Uterus (tissue), 4 donors: ENCODE data around the gene FGF19. TPM values are rescaled to one million over a fixed set of nuclear protein-coding genes. Genes with fewer than 3 reads are reported as not detected.

Experiments used
- DNase-seq, 2 donors: peaks; one replicate each; pipeline ENCODE4 v3.0.0-alpha.2; 2019 to 2020
- H3K27ac ChIP-seq, 2 donors: fragments of 200-600 bp; sonication (generic); 1 replicate in 1 of 2; 2 replicates in 1 of 2; pipeline ENCODE4 v1.5.1; 2016 to 2018
- H3K27me3 ChIP-seq, 2 donors: fragments of 200-600 bp; sonication (generic); one replicate each; pipeline ENCODE4 v1.5.1; 2018 to 2019; ENCODE audit warnings: control low read depth in 1 of 2
- H3K36me3 ChIP-seq, 2 donors: fragments of 200-600 bp; sonication (generic); one replicate each; pipeline ENCODE4 v1.5.1; 2019; ENCODE audit warnings: control low read depth in 1 of 2
- H3K4me1 ChIP-seq, 2 donors: fragments of 200-600 bp; sonication (generic); one replicate each; pipeline ENCODE4 v1.5.1; 2018 to 2019; ENCODE audit warnings: control low read depth in 1 of 2
- H3K4me3 ChIP-seq, 2 donors: fragments of 200-600 bp; sonication (generic); 1 replicate in 1 of 2; 2 replicates in 1 of 2; pipeline ENCODE4 v1.5.1; 2018 to 2019; ENCODE audit warnings: mild to moderate bottlenecking in 1 of 2
- H3K9me3 ChIP-seq, 2 donors: fragments of 200-600 bp; sonication (generic); one replicate each; pipeline ENCODE4 v1.5.1; 2019; ENCODE audit warnings: control low read depth in 1 of 2
- POLR2A ChIP-seq, 2 donors: fragments of 450-650 bp; IDR thresholded peaks; one replicate each; pipeline ENCODE4 v1.6.1; 2016; ENCODE audit warnings: antibody characterized with exemption in 2 of 2, mild to moderate bottlenecking in 1 of 2, moderate library complexity in 1 of 2
- intact Hi-C: fragments of 100-400 bp; cut with DNase I; formaldehyde crosslinking; loops from one replicate; pipeline ENCODE4 v1.15.1; 2023; ENCODE audit warnings: low total_unique reads
- total RNA-seq, 4 donors: library from RNA; depleted of rRNA in 3 of 4; stranded (reverse); fragments of >200 nt in 3 of 4; gene quantifications; one replicate each; pipeline versions ENCODE4 v1.1.0 to v1.2.4, GENCODE V29; 2014 to 2023
- TF ChIP-seq, protein P1 (sequence below), 4 experiments: fragments of 200-600 bp in 2 of 4; fragments of 450-650 bp in 2 of 4; sonication (generic) in 2 of 4; IDR thresholded peaks; one replicate each; pipeline ENCODE4 v1.5.1; 2016 to 2019; ENCODE audit warnings: antibody characterized with exemption in 4 of 4, mild to moderate bottlenecking in 2 of 4, moderate library complexity in 1 of 4
- donor health status: DM: yes; HTN: yes; CAD: no.

FGF19 gene
- total RNA-seq, 4 donors from 2014 or later = 0.97 TPM; not detected in 3

GRCh38 chr11:69686856-69687255, 17.0 kb downstream of the FGF19 start:
- DNase-seq = no peak
- Histone ChIP-seq H3K27me3 (peaks cover 0 to 3% of the 10 kb centered on the region in 2 donors), H3K27ac (no peak overlapping the region), H3K4me1 (no peaks in the 10 kb centered on the region), H3K9me3 (no peaks in the 10 kb centered on the region), H3K4me3 (no peak overlapping the region), H3K36me3 (no peaks in the 10 kb centered on the region)
- intact Hi-C loops = no loop called here
- TF ChIP-seq POLR2A (IDR thresholded peaks at IDR 0.05) = no peak
- TF ChIP-seq, protein P1, sequence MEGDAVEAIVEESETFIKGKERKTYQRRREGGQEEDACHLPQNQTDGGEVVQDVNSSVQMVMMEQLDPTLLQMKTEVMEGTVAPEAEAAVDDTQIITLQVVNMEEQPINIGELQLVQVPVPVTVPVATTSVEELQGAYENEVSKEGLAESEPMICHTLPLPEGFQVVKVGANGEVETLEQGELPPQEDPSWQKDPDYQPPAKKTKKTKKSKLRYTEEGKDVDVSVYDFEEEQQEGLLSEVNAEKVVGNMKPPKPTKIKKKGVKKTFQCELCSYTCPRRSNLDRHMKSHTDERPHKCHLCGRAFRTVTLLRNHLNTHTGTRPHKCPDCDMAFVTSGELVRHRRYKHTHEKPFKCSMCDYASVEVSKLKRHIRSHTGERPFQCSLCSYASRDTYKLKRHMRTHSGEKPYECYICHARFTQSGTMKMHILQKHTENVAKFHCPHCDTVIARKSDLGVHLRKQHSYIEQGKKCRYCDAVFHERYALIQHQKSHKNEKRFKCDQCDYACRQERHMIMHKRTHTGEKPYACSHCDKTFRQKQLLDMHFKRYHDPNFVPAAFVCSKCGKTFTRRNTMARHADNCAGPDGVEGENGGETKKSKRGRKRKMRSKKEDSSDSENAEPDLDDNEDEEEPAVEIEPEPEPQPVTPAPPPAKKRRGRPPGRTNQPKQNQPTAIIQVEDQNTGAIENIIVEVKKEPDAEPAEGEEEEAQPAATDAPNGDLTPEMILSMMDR (IDR thresholded peaks at IDR 0.05) = no peak

GRCh38 chr11:69686452-69686851, 17.4 kb downstream of the FGF19 start:
- H3K27ac ChIP-seq = no peak overlapping the region
- no peak for DNase-seq
- H3K36me3 ChIP-seq = no peaks in the 10 kb centered on the region
- peaks cover 0 to 3% of the 10 kb centered on the region in 2 donors for H3K27me3 ChIP-seq
- intact Hi-C loops = no loop called here
- TF ChIP-seq POLR2A (IDR thresholded peaks at IDR 0.05) = no peak
- TF ChIP-seq, protein P1 (IDR thresholded peaks at IDR 0.05) = no peak
- H3K4me3 ChIP-seq = no peak overlapping the region
- no peaks in the 10 kb centered on the region for H3K4me1 ChIP-seq
- H3K9me3 ChIP-seq = no peaks in the 10 kb centered on the region

DNA sequence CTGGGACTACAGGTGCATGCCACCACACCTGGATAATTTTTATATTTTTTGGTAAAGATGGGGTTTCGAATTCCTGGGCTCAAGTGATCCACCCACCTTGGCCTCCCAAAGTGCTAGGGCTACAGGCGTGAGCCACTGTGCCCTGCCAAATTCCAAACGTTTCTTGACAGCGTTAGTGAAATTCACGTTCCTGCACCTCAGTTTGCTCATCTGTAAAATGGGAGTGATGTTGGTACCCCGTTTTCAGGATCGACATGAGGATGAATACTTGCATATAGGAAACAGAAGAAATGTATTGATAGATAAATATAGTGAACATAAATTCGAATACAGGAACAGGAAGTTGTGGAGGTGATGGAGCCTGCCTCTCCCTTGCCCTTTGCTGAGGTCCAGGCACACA, 18.5 kb downstream of the FGF19 start:
- Histone ChIP-seq H3K9me3 (no peaks in the 10 kb centered on the region), H3K4me3 (no peak overlapping the region), H3K27ac (no peak overlapping the region), H3K4me1 (no peaks in the 10 kb centered on the region), H3K27me3 (peaks cover 0 to 3% of the 10 kb centered on the region in 2 donors), H3K36me3 (no peaks in the 10 kb centered on the region)
- no peak for DNase-seq
- intact Hi-C loops = no loop called here
- TF ChIP-seq, protein P1 (IDR thresholded peaks at IDR 0.05) = no peak
- no peak for TF ChIP-seq POLR2A (IDR thresholded peaks at IDR 0.05)

GRCh38 chr11:69684651-69685050, 19.2 kb downstream of the FGF19 start:
- TF ChIP-seq, protein P1 (IDR thresholded peaks at IDR 0.05) = no peak
- TF ChIP-seq POLR2A (IDR thresholded peaks at IDR 0.05) = no peak
- H3K4me1 ChIP-seq = no peaks in the 10 kb centered on the region
- no peak for DNase-seq
- no peak overlapping the region for H3K4me3 ChIP-seq
- no peak overlapping the region for H3K27ac ChIP-seq
- peaks cover 0 to 3% of the 10 kb centered on the region in 2 donors for H3K27me3 ChIP-seq
- no peaks in the 10 kb centered on the region for H3K36me3 ChIP-seq
- no peaks in the 10 kb centered on the region for H3K9me3 ChIP-seq
- intact Hi-C loops = no loop called here

GRCh38 chr11:69683764-69684333, 20.0 kb downstream of the FGF19 start:
- Histone ChIP-seq H3K27ac (no peak overlapping the region), H3K9me3 (no peaks in the 10 kb centered on the region), H3K4me3 (no peak overlapping the region), H3K4me1 (no peaks in the 10 kb centered on the region), H3K27me3 (peaks cover 0 to 3% of the 10 kb centered on the region in 2 donors), H3K36me3 (no peaks in the 10 kb centered on the region)
- intact Hi-C loops = no loop called here
- TF ChIP-seq, protein P1 (IDR thresholded peaks at IDR 0.05) = no peak
- no peak for TF ChIP-seq POLR2A (IDR thresholded peaks at IDR 0.05)
- no peak for DNase-seq
